ENCODE data around the gene ZNF184.
"Not testable (repeated sequence)": the region's sequence is repeated elsewhere in the genome, so short reads cannot be mapped to it uniquely, and the experiment has no call there.

Gene ZNF184

DNA sequence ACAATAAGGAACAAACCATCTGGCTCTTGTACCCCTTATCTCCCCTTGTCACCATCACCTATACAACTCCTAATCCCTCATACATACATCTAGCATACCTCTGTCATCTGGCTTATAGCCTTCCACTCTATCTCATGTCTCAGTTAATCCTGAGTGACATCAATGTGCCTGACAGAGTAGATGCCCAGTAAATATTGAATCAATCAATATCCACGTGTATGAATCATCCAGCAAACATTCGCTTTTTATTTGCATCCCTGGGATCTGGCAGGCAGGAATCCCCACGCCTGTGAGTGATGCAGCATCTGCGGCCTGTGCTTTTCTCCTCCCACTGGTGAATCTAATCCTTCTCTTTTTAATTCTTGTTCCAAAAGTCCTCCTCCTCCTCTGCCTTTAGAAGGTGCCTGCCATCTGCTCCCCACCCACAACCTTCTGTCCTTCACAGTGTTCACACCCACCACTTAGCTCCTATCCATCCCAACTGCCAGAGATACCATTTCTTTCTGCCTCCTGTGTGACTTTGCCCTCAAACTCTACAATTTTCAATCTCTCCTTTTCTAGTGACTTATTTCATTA, 46.8 kb downstream of the ZNF184 start:
- Histone ChIP-seq H3K9me2 (replicated peaks; ENCODE audit: low read depth, low read length) (no peaks in the 10 kb centered on the region), H3K36me3 (ENCODE audit: insufficient read depth, low read length) (no peaks in the 10 kb centered on the region), H3K4me3 (ENCODE audit: low read length, poor library complexity, severe bottlenecking) (no peak overlapping the region), H3K4me1 (ENCODE audit: insufficient read depth, low read length, poor library complexity, severe bottlenecking) (no peaks in the 10 kb centered on the region), H3K27me3 (ENCODE audit: insufficient read depth, low read length, poor library complexity, severe bottlenecking) (no peaks in the 10 kb centered on the region), H3F3A (ENCODE audit: low read depth) (no peaks in the 10 kb centered on the region), H4K20me1 (ENCODE audit: insufficient read depth, low read length, poor library complexity, severe bottlenecking) (no peaks in the 10 kb centered on the region), H3K9me3 (ENCODE audit: insufficient read depth, low read depth, low read length) (no peaks in the 10 kb centered on the region), H3K4me2 (ENCODE audit: low read depth, low read length, poor library complexity, severe bottlenecking) (no peak overlapping the region), H2AFZ (ENCODE audit: low read length) (no peak overlapping the region), H3K79me2 (ENCODE audit: insufficient read depth, low read length) (no peaks in the 10 kb centered on the region), H3K9ac (ENCODE audit: low read depth, low read length, poor library complexity, severe bottlenecking) (no peak overlapping the region)
- TF ChIP-seq, protein P1, sequence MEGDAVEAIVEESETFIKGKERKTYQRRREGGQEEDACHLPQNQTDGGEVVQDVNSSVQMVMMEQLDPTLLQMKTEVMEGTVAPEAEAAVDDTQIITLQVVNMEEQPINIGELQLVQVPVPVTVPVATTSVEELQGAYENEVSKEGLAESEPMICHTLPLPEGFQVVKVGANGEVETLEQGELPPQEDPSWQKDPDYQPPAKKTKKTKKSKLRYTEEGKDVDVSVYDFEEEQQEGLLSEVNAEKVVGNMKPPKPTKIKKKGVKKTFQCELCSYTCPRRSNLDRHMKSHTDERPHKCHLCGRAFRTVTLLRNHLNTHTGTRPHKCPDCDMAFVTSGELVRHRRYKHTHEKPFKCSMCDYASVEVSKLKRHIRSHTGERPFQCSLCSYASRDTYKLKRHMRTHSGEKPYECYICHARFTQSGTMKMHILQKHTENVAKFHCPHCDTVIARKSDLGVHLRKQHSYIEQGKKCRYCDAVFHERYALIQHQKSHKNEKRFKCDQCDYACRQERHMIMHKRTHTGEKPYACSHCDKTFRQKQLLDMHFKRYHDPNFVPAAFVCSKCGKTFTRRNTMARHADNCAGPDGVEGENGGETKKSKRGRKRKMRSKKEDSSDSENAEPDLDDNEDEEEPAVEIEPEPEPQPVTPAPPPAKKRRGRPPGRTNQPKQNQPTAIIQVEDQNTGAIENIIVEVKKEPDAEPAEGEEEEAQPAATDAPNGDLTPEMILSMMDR (conservative IDR thresholded peaks at IDR 0.05; ENCODE audit: low read length), result no peak
- TF ChIP-seq EZH2phosphoT487 (IDR thresholded peaks at IDR 0.05; ENCODE audit: borderline replicate concordance), result no peak

GRCh38 chr6:27424851-27425250, 48.1 kb downstream of the ZNF184 start:
- H3K4me3 ChIP-seq (ENCODE audit: low read length, poor library complexity, severe bottlenecking); H2AFZ ChIP-seq (ENCODE audit: low read length); H3K27me3 ChIP-seq (ENCODE audit: insufficient read depth, low read length, poor library complexity, severe bottlenecking); H3K9me2 ChIP-seq (replicated peaks; ENCODE audit: low read depth, low read length); H3K4me1 ChIP-seq (ENCODE audit: insufficient read depth, low read length, poor library complexity, severe bottlenecking); H3K9ac ChIP-seq (ENCODE audit: low read depth, low read length, poor library complexity, severe bottlenecking); H3K4me2 ChIP-seq (ENCODE audit: low read depth, low read length, poor library complexity, severe bottlenecking); H4K20me1 ChIP-seq (ENCODE audit: insufficient read depth, low read length, poor library complexity, severe bottlenecking); H3K79me2 ChIP-seq (ENCODE audit: insufficient read depth, low read length); H3K36me3 ChIP-seq (ENCODE audit: insufficient read depth, low read length); H3K9me3 ChIP-seq (ENCODE audit: insufficient read depth, low read depth, low read length); H3F3A ChIP-seq (ENCODE audit: low read depth): not testable (repeated sequence)

DNA sequence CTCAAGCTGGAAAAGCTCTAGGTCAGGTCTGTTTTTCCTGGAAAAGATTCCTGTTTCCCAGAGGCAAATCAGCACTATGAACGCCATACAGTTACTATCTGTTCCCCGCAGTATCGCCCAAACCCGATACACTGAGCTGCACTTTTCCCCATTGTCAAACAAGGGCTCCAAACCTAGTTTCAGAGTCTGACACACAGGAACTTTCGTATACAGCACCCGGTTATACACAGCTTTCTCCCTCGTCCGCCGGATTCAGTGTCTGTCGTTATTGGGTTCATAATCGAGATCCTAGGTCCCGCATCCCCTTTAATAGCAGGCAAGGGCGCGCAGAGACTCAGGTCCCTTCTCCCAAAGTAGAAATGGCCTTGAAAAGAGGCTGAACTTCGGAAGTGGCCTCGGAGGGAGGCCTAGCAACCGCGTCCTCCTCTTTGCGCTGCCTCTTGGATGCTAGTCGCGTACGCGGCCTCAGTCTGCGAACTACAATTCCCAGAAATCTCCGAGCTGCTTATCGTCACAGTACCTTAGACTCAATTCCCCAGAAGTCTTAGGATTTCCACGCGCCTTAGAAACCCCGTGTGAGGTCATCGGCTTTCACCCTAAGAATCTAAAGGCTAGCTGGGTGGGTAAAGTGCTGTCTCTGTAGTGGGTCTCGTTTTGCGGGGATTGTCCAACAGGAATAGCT, 50.1 kb downstream of the ZNF184 start:
- H3K4me3 ChIP-seq (ENCODE audit: low read length, poor library complexity, severe bottlenecking), result no peak overlapping the region
- no peaks in the 10 kb centered on the region for H3F3A ChIP-seq (ENCODE audit: low read depth)
- no peaks in the 10 kb centered on the region for H4K20me1 ChIP-seq (ENCODE audit: insufficient read depth, low read length, poor library complexity, severe bottlenecking)
- no peaks in the 10 kb centered on the region for H3K27me3 ChIP-seq (ENCODE audit: insufficient read depth, low read length, poor library complexity, severe bottlenecking)
- H3K4me2 ChIP-seq (ENCODE audit: low read depth, low read length, poor library complexity, severe bottlenecking), result no peak overlapping the region
- no peaks in the 10 kb centered on the region for H3K9me2 ChIP-seq (replicated peaks; ENCODE audit: low read depth, low read length)
- no peaks in the 10 kb centered on the region for H3K4me1 ChIP-seq (ENCODE audit: insufficient read depth, low read length, poor library complexity, severe bottlenecking)
- H3K79me2 ChIP-seq (ENCODE audit: insufficient read depth, low read length), result no peaks in the 10 kb centered on the region
- H3K9ac ChIP-seq (ENCODE audit: low read depth, low read length, poor library complexity, severe bottlenecking), result no peak overlapping the region
- no peaks in the 10 kb centered on the region for H3K36me3 ChIP-seq (ENCODE audit: insufficient read depth, low read length)
- H3K9me3 ChIP-seq (ENCODE audit: insufficient read depth, low read depth, low read length), result peaks cover 5% of the 10 kb centered on the region; the same call in 1 of the 2 replicates
- TF ChIP-seq, protein P1 (conservative IDR thresholded peaks at IDR 0.05; ENCODE audit: low read length), result no peak
- no peak for TF ChIP-seq EZH2phosphoT487 (IDR thresholded peaks at IDR 0.05; ENCODE audit: borderline replicate concordance)
- no peak overlapping the region for H2AFZ ChIP-seq (ENCODE audit: low read length)

- Histone ChIP-seq H3K36me3 (ENCODE audit: insufficient read depth, low read length) (no peaks in the 10 kb centered on the region), H3K27me3 (ENCODE audit: insufficient read depth, low read length, poor library complexity, severe bottlenecking) (no peaks in the 10 kb centered on the region), H3K4me1 (ENCODE audit: insufficient read depth, low read length, poor library complexity, severe bottlenecking) (no peaks in the 10 kb centered on the region), H3K9me3 (ENCODE audit: insufficient read depth, low read depth, low read length) (peaks cover 5% of the 10 kb centered on the region; the same call in 1 of the 2 replicates), H3K79me2 (ENCODE audit: insufficient read depth, low read length) (no peaks in the 10 kb centered on the region), H3K4me3 (ENCODE audit: low read length, poor library complexity, severe bottlenecking) (no peak overlapping the region), H4K20me1 (ENCODE audit: insufficient read depth, low read length, poor library complexity, severe bottlenecking) (no peaks in the 10 kb centered on the region), H3K9ac (ENCODE audit: low read depth, low read length, poor library complexity, severe bottlenecking) (no peak overlapping the region), H3K9me2 (replicated peaks; ENCODE audit: low read depth, low read length) (no peaks in the 10 kb centered on the region), H3K4me2 (ENCODE audit: low read depth, low read length, poor library complexity, severe bottlenecking) (no peak overlapping the region), H3F3A (ENCODE audit: low read depth) (no peaks in the 10 kb centered on the region), H2AFZ (ENCODE audit: low read length) (no peak overlapping the region)
- TF ChIP-seq EZH2phosphoT487 (IDR thresholded peaks at IDR 0.05; ENCODE audit: borderline replicate concordance), result no peak
- TF ChIP-seq, protein P1 (conservative IDR thresholded peaks at IDR 0.05; ENCODE audit: low read length), result no peak
Observed at GRCh38 chr6:27419363-27419762, 53.5 kb downstream of the ZNF184 start.
